ENCODE data around the gene EIF4E. TPM values are rescaled to one million over a fixed set of nuclear protein-coding genes. Genes with fewer than 3 reads are reported as not detected.
A peak's percentile ranks its signal among the peaks of the same experiment; 100 is the strongest.

Gene EIF4E
- total RNA-seq: 10 to 100 TPM; 70.5 to 80.1 TPM

DNA sequence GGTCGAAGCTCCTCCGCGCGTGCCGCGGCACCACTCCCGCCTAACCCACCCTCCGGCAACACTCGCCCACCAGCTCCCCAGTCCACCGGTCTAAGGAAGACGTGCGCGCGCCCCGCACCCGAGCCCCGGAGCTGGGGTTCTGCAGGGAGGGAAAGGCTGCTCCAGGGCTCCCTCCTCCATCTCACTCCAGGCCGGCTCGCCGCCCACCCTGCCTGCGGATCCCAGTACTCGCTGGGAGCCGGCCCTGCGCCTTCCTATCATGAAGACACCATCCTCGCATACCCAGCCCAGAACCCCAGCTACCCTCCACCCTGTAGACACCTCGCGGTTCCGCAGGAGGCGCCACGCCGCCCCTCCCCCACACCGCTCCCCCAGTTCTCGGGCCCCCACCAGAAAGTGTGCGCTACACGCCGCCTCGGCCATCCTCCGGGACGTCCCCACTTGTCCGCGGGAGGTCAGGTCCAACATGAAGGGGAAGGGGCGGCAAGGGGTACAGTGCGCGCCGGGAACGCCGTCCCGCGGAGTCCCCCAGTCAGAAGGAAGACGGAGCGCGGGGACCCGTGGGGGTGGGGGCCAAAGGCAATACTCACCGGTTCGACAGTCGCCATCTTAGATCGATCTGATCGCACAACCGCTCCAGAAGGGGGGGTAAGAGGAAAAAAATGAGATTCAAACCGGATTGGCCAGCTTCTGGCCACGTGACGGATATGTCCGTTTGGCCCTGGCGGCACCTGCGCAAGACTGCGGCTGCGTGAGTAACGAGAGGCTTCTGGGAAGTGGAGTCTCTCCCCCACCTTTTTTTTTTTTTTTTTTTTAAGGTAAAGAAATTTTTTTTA is at the start of gene EIF4E:
EIF4E (minus strand) TSS at position 629 of the 836 bp plus-strand sequence; CDS start at position 608, 21 bp downstream.
- Mint-ChIP-seq H3K4me1 (ENCODE audit: low read depth) (peaks cover 57% of the 10 kb centered on the region), H3K4me3 (peak within 1 kb of the TSS; percentile 93 to 98), H3K9me3 (peaks cover 0 to 1% of the 10 kb centered on the region in 2 donors), H3K36me3 (ENCODE audit: insufficient read depth in 2 of 2) (peaks cover 5 to 16% of the 10 kb centered on the region in 2 donors), H3K27me3 (ENCODE audit: low read depth) (no peaks in the 10 kb centered on the region), H3K27ac (peak within 1 kb of the TSS; percentile 96)
- ATAC-seq (replicated peaks in 1 of 2): peak; percentile 74 to 76
- peak; percentile 93 to 98 for DNase-seq

DNA sequence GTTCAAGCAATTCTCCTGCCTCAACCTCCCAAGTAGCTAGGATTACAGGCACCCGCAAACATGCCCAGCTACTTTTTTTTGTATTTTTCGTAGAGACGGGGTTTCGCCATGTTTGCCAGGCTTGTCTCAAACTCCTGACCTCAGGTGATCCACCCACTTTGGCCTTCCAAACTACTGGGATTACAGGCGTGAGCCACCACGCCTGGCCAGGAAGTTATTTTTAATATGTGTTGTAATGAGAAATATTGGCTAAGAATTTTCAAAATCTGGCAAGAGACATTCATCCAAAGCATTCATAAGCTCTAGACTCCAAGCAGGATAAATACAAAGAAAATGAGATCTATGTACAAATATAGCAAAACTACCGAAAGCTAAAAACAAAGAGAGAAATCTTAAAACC is 48.6 kb upstream of the EIF4E start:
- no peaks in the 10 kb centered on the region for H3K36me3 Mint-ChIP-seq (ENCODE audit: insufficient read depth in 2 of 2)
- H3K4me1 Mint-ChIP-seq (ENCODE audit: low read depth): no peaks in the 10 kb centered on the region
- no peaks in the 10 kb centered on the region for H3K9me3 Mint-ChIP-seq
- peaks cover 6% of the 10 kb centered on the region for H3K27me3 Mint-ChIP-seq (ENCODE audit: low read depth)
- no peak overlapping the region for H3K4me3 Mint-ChIP-seq
- DNase-seq (no peak), ATAC-seq (replicated peaks in 1 of 2) (no peak)
- H3K27ac Mint-ChIP-seq: no peak overlapping the region

DNA sequence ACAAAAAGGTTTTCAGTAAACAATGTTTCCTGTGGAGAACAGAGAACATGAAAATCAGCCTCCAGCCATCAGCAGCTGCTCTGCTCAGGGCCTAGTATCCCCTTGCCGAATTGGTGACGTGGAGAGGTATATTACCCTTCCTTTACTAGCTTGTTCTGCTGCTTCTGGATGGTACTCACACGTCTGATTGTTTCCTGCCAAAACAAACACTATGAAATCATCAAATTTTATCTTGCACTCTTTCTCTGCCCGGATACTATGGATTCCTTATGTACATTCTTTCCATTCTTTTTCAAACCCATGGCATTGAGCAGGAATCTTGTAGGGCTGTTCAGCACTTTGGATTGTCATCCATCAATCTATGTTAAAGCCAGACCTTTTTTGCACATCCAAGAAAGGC is 47.8 kb upstream of the EIF4E start:
- no peaks in the 10 kb centered on the region for H3K4me1 Mint-ChIP-seq (ENCODE audit: low read depth)
- H3K4me3 Mint-ChIP-seq: no peak overlapping the region
- no peaks in the 10 kb centered on the region for H3K9me3 Mint-ChIP-seq
- H3K27me3 Mint-ChIP-seq (ENCODE audit: low read depth): peaks cover 6% of the 10 kb centered on the region
- no peak for DNase-seq
- H3K36me3 Mint-ChIP-seq (ENCODE audit: insufficient read depth in 2 of 2): no peaks in the 10 kb centered on the region
- H3K27ac Mint-ChIP-seq: no peak overlapping the region
- ATAC-seq (replicated peaks in 1 of 2): no peak

DNA sequence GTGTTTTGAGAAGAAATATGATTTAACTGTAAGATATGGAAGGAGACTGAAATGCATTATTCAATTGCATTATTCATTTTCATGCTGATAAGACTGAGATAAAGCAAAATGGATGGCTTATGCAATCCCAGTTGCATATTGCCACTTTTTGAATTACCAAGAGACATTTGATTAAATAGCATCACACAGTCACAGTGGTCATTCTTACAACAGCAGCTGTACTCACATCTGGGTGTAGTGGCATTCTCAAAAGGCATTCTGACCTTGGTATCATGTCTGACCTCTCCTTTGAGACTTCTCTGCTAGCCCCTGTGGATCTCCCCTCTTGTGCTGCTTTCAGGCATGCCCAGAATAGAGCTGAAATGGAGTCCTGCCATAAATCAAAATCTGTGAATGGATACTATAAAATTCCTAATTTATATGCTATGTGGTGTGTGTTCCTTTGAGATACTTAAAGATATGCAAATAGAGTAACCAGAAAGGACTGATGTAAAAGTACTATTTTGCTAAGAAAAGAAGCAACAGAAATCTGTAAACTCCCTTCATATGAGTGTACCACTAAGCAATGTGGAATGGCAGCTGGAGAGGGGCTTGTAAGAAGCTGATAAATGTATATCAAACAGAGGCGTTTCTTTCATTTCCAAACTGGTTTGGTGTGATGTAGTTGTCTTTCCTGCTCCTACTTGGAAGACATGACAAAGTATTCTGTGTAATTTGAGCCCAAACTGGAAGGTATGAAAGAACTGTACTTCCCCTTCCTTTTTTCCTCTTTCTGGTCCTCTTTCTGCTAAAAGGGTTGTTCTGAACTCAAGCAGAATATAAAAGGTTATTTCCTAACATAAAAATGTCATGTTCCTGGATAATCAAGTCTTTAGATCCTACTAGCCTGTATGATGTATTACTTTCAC is 41.2 kb upstream of the EIF4E start:
- H3K4me1 Mint-ChIP-seq (ENCODE audit: low read depth): peaks cover 13% of the 10 kb centered on the region
- no peak for ATAC-seq (replicated peaks in 1 of 2)

GRCh38 chr4:98967786-98968329 is 38.9 kb upstream of the EIF4E start:
- DNase-seq (no peak), ATAC-seq (replicated peaks in 1 of 2) (no peak)
- Mint-ChIP-seq H3K9me3 (no peaks in the 10 kb centered on the region), H3K4me3 (no peak overlapping the region), H3K27me3 (ENCODE audit: low read depth) (peaks cover 23% of the 10 kb centered on the region), H3K27ac (no peak overlapping the region), H3K36me3 (ENCODE audit: insufficient read depth in 2 of 2) (no peaks in the 10 kb centered on the region), H3K4me1 (ENCODE audit: low read depth) (peaks cover 20% of the 10 kb centered on the region)

More for the DNA sequence above, 41.2 kb upstream of the EIF4E start:
- DNase-seq: no peak
- H3K36me3 Mint-ChIP-seq (ENCODE audit: insufficient read depth in 2 of 2): no peaks in the 10 kb centered on the region
- no peak overlapping the region for H3K4me3 Mint-ChIP-seq
- peaks cover 29% of the 10 kb centered on the region for H3K27me3 Mint-ChIP-seq (ENCODE audit: low read depth)
- H3K27ac Mint-ChIP-seq: no peak overlapping the region
- H3K9me3 Mint-ChIP-seq: no peaks in the 10 kb centered on the region

DNA sequence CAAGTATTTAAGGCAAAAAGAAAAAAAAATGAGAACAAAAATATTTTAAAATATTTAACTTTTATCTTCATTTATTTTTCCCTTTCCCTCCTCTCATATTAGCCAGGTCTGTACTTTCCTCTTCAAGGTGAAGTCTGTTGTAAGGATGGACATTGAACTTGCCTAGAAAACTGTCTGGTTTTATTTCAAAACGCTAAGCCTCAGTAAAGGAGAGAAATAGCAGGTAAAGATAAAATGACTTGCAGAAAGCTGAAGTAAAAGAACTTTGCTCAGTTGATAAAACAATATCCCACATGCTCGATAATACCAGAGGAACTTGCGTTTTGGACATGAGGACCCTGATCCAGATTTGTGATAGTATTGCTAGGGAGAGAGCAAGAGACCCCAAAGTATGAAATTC is 38.0 kb upstream of the EIF4E start:
- Mint-ChIP-seq H3K27ac (no peak overlapping the region), H3K9me3 (no peaks in the 10 kb centered on the region), H3K4me1 (ENCODE audit: low read depth) (peaks cover 20% of the 10 kb centered on the region), H3K4me3 (no peak overlapping the region), H3K27me3 (ENCODE audit: low read depth) (peaks cover 23% of the 10 kb centered on the region), H3K36me3 (ENCODE audit: insufficient read depth in 2 of 2) (no peaks in the 10 kb centered on the region)
- ATAC-seq (replicated peaks in 1 of 2) (no peak), DNase-seq (no peak)

- Mint-ChIP-seq H3K27ac (no peak overlapping the region), H3K9me3 (no peaks in the 10 kb centered on the region), H3K4me3 (no peak overlapping the region), H3K4me1 (ENCODE audit: low read depth) (peaks cover 7% of the 10 kb centered on the region), H3K27me3 (ENCODE audit: low read depth) (peaks cover 7% of the 10 kb centered on the region), H3K36me3 (ENCODE audit: insufficient read depth in 2 of 2) (no peaks in the 10 kb centered on the region)
- DNase-seq (no peak), ATAC-seq (replicated peaks in 1 of 2) (no peak)
Measured at GRCh38 chr4:98963538-98964433, 34.9 kb upstream of the EIF4E start.

DNA sequence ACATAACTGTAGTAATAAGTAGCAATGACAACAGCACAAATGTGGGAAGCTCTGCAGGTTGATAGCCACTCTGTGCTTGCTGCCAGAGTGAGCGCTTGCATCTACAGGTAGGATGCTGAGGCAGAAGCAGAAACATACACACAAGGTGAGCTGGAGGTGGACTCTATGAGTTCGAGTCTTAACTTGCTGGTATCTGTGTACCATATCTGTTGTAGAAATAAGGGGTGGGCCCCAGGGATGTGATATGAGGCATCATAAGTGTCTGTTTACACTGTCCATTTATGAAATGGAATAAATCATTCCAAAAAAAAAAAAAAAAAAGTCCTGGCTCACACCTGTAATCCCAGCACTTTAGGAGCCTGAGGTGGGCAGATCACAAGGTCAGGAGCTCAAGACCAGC is 32.8 kb upstream of the EIF4E start:
- DNase-seq (no peak), ATAC-seq (replicated peaks in 1 of 2) (no peak)
- Mint-ChIP-seq H3K36me3 (ENCODE audit: insufficient read depth in 2 of 2) (no peaks in the 10 kb centered on the region), H3K27ac (no peak overlapping the region), H3K9me3 (no peaks in the 10 kb centered on the region), H3K4me1 (ENCODE audit: low read depth) (peaks cover 7% of the 10 kb centered on the region), H3K27me3 (ENCODE audit: low read depth) (peaks cover 7% of the 10 kb centered on the region), H3K4me3 (no peak overlapping the region)

GRCh38 chr4:98959411-98959810 is 30.5 kb upstream of the EIF4E start:
- ATAC-seq (replicated peaks in 1 of 2) (no peak), DNase-seq (no peak)
- Mint-ChIP-seq H3K36me3 (ENCODE audit: insufficient read depth in 2 of 2) (no peaks in the 10 kb centered on the region), H3K27me3 (ENCODE audit: low read depth) (peaks cover 8% of the 10 kb centered on the region), H3K4me3 (no peak overlapping the region), H3K4me1 (ENCODE audit: low read depth) (peaks cover 7% of the 10 kb centered on the region), H3K27ac (no peak overlapping the region), H3K9me3 (no peaks in the 10 kb centered on the region)

DNA sequence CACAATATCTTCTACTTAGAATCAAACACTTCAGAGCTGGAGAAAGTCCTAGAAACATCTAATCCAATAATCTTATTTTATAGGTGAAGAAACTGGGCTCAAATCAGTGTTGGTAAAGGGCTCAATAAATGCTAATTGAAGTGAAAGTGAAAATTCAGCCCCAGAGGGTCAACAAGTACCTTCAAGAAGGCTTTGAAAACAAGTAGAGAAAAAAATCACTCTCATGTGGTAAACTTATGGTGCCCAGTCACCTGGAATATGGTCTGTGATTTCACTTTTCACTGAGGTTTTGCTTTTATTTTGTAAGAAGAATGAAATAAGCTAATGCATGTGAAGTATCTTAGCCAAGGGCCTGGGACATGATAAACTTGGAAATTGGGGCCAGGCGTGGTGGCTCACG is 29.1 kb upstream of the EIF4E start:
- Mint-ChIP-seq H3K4me3 (no peak overlapping the region), H3K27ac (no peak overlapping the region), H3K27me3 (ENCODE audit: low read depth) (peaks cover 8% of the 10 kb centered on the region), H3K36me3 (ENCODE audit: insufficient read depth in 2 of 2) (no peaks in the 10 kb centered on the region), H3K9me3 (no peaks in the 10 kb centered on the region), H3K4me1 (ENCODE audit: low read depth) (no peaks in the 10 kb centered on the region)
- DNase-seq (no peak), ATAC-seq (replicated peaks in 1 of 2) (no peak)

DNA sequence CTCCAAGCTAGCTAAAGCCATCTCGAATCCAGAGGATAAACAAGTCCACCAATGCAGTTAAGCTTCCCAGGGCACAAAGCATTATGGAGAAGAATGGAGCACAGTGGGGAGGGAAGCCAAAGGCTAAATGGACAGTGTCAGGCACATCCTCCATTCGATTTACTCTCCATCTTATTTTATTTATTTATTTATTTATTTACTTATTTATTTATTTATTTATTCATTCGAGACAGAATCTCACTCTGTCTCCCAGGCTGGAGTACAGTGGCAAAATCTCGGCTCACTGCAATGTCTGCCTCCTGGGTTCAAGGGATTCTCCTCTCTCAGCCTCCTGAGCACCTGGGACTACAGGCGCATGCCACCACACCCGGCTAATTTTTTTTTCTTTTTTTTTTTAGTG is 26.3 kb upstream of the EIF4E start:
- Mint-ChIP-seq H3K9me3 (no peaks in the 10 kb centered on the region), H3K27me3 (ENCODE audit: low read depth) (peaks cover 8% of the 10 kb centered on the region), H3K36me3 (ENCODE audit: insufficient read depth in 2 of 2) (no peaks in the 10 kb centered on the region), H3K4me1 (ENCODE audit: low read depth) (no peaks in the 10 kb centered on the region), H3K27ac (no peak overlapping the region), H3K4me3 (no peak overlapping the region)
- ATAC-seq (replicated peaks in 1 of 2): no peak
- no peak for DNase-seq

GRCh38 chr4:98951710-98952109 is 22.8 kb upstream of the EIF4E start:
- no peaks in the 10 kb centered on the region for H3K4me1 Mint-ChIP-seq (ENCODE audit: low read depth)
- ATAC-seq (replicated peaks in 1 of 2) (no peak), DNase-seq (no peak)
- H3K9me3 Mint-ChIP-seq: no peaks in the 10 kb centered on the region
- peaks cover 8% of the 10 kb centered on the region for H3K27me3 Mint-ChIP-seq (ENCODE audit: low read depth)
- H3K27ac Mint-ChIP-seq: no peak overlapping the region
- no peak overlapping the region for H3K4me3 Mint-ChIP-seq
- H3K36me3 Mint-ChIP-seq (ENCODE audit: insufficient read depth in 2 of 2): no peaks in the 10 kb centered on the region
